ENCODE results near the gene RPUSD4. TPM values are rescaled to one million over a fixed set of nuclear protein-coding genes. Genes with fewer than 3 reads are reported as not detected.

Gene RPUSD4
- total RNA-seq, 4 donors from 2014 or later, result 11.1 to 20.3 (median 12.6) TPM

DNA sequence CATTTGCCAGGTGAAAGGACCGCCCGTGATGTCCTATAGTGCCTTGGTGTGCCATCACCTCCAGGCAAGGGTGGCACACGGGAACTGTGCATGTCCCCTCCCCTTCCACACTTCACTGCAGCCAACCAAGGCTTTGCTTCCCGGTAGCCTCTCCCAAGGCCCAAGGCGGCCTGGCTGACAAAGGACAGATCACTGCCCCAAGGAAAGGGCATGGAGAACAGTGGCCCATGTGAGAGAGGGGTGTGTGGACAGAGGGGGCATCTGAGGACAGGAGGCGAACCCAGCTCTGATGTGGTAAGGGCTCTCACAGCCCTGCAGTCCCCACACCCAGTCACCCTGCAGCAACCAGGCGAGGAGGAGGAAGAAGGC lies 50.4 kb downstream of the RPUSD4 start:
- no peak for DNase-seq
- H3K9me3 ChIP-seq, result no peaks in the 10 kb centered on the region
- H3K27me3 ChIP-seq, result peaks cover 3% of the 10 kb centered on the region
- no peaks in the 10 kb centered on the region for H3K36me3 ChIP-seq
- in situ Hi-C loops (cut with MboI; ENCODE audit: low pct_ligation_motif_present in 1 of 4, low pct_unique_long_range_greater_than_20kb in 1 of 4, low sequenced_read_pairs in 3 of 4), result no loop called here
- 85 to 92% methylated on average over 2 to 7 of the region's 7 CpGs for WGBS, 2 donors (ENCODE audit: low coverage in 1 of 2)
- TF ChIP-seq, protein P1, sequence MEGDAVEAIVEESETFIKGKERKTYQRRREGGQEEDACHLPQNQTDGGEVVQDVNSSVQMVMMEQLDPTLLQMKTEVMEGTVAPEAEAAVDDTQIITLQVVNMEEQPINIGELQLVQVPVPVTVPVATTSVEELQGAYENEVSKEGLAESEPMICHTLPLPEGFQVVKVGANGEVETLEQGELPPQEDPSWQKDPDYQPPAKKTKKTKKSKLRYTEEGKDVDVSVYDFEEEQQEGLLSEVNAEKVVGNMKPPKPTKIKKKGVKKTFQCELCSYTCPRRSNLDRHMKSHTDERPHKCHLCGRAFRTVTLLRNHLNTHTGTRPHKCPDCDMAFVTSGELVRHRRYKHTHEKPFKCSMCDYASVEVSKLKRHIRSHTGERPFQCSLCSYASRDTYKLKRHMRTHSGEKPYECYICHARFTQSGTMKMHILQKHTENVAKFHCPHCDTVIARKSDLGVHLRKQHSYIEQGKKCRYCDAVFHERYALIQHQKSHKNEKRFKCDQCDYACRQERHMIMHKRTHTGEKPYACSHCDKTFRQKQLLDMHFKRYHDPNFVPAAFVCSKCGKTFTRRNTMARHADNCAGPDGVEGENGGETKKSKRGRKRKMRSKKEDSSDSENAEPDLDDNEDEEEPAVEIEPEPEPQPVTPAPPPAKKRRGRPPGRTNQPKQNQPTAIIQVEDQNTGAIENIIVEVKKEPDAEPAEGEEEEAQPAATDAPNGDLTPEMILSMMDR (IDR thresholded peaks at IDR 0.05), result no peak
- TF ChIP-seq POLR2A (IDR thresholded peaks at IDR 0.05), result no peak
- no peak for TF ChIP-seq POLR2AphosphoS5 (IDR thresholded peaks at IDR 0.05)
- no peak for TF ChIP-seq EP300 (IDR thresholded peaks at IDR 0.05; ENCODE audit: low read depth)
- peaks cover 3 to 19% (median 6%) of the 10 kb centered on the region in 4 donors for H3K4me1 ChIP-seq
- intact Hi-C loops (cut with DNase I; ENCODE audit: low total_unique reads), result no loop called here
- no peak overlapping the region for H3K27ac ChIP-seq
- H3K4me3 ChIP-seq, result no peak overlapping the region

DNA sequence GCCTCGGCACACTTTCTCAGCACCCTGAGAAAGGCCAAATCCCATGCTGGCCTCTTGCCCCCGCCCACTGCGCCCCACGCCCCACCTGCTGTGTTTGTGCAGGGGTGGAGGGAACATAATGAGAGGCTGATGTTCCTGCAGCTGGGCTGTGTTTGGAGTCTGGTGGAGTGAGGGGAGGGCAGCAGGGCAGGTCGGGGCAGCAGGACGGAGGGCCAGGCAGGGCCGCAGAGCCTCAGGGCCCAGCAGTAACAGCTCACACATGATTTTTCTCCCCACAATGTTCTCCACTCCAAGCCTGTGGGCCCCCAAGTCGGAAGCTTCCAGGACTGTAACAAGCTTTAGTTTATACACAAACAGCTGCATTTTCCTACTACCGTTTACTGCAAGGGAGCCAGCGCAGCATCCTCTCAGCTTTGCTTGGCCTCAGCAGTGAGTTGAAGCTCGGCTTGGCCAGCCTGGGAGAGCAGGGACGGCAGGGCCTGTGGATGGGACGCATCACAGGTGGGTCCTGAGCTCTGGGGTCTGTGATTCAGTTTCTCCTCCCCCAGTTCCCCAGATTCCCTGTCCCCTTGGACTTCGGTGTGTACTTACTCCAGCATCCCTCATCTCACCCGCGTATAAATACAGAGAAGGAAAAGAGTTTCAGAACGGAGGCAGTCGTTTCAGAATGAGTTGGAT lies 51.0 kb downstream of the RPUSD4 start:
- TF ChIP-seq POLR2AphosphoS5 (IDR thresholded peaks at IDR 0.05) (no peak), POLR2A (IDR thresholded peaks at IDR 0.05) (no peak), EP300 (IDR thresholded peaks at IDR 0.05; ENCODE audit: low read depth) (no peak)
- TF ChIP-seq, protein P1 (IDR thresholded peaks at IDR 0.05), result no peak
- Histone ChIP-seq H3K4me1 (peaks cover 3 to 13% (median 4%) of the 10 kb centered on the region in 4 donors), H3K4me3 (no peak overlapping the region), H3K27ac (no peak overlapping the region), H3K27me3 (peaks cover 3% of the 10 kb centered on the region), H3K9me3 (no peaks in the 10 kb centered on the region), H3K36me3 (no peaks in the 10 kb centered on the region)
- WGBS, 2 donors (ENCODE audit: low coverage in 1 of 2), result 77 to 92% methylated on average over 4 to 17 of the region's 18 CpGs
- no peak for DNase-seq
- in situ Hi-C loops (cut with MboI; ENCODE audit: low pct_ligation_motif_present in 1 of 4, low pct_unique_long_range_greater_than_20kb in 1 of 4, low sequenced_read_pairs in 3 of 4), result no loop called here
- intact Hi-C loops (cut with DNase I; ENCODE audit: low total_unique reads), result no loop called here

DNA sequence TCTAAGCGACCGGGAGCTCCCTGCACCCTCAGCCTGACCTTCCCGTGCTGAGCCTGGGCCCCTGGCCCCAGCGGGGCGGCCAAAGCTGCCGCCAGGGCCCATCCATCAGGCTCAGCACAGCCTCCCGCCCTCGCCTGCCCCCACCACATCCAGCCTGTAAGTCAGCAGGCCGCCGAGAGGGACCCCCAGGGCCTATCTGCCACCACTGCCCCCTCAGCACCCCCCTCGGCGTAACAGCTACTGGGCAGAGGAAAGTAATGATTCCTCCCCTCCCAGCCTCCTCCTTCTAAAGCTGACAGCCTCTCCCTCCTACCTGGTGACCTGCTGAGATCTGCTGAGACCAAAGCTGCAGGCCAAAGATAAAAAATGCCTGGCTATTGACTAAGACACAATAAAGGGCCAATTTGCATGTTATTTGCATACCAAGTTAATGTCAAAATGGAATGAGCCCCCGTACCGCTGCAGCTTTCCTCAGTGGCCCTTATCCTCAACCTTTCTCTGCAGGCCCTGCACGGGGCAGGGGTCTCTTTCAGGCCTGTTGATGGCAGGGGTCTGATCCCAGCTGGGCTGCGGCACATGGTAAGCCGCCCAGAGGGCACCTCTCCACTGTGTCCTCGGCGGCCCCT lies 51.6 kb downstream of the RPUSD4 start:
- intact Hi-C loops (cut with DNase I; ENCODE audit: low total_unique reads) (no loop called here), in situ Hi-C loops (cut with MboI; ENCODE audit: low pct_ligation_motif_present in 1 of 4, low pct_unique_long_range_greater_than_20kb in 1 of 4, low sequenced_read_pairs in 3 of 4) (no loop called here)
- Histone ChIP-seq H3K36me3 (no peaks in the 10 kb centered on the region), H3K4me1 (peaks cover 0 to 10% (median 2%) of the 10 kb centered on the region in 4 donors), H3K4me3 (no peak overlapping the region), H3K9me3 (no peaks in the 10 kb centered on the region), H3K27me3 (peaks cover 3% of the 10 kb centered on the region), H3K27ac (no peak overlapping the region)
- no peak for DNase-seq
- TF ChIP-seq, protein P1 (IDR thresholded peaks at IDR 0.05), result no peak
- TF ChIP-seq POLR2A (IDR thresholded peaks at IDR 0.05), result no peak
- TF ChIP-seq EP300 (IDR thresholded peaks at IDR 0.05; ENCODE audit: low read depth), result no peak
- no peak for TF ChIP-seq POLR2AphosphoS5 (IDR thresholded peaks at IDR 0.05)
- 85 to 93% methylated on average over 5 to 18 of the region's 19 CpGs for WGBS, 2 donors (ENCODE audit: low coverage in 1 of 2)

DNA sequence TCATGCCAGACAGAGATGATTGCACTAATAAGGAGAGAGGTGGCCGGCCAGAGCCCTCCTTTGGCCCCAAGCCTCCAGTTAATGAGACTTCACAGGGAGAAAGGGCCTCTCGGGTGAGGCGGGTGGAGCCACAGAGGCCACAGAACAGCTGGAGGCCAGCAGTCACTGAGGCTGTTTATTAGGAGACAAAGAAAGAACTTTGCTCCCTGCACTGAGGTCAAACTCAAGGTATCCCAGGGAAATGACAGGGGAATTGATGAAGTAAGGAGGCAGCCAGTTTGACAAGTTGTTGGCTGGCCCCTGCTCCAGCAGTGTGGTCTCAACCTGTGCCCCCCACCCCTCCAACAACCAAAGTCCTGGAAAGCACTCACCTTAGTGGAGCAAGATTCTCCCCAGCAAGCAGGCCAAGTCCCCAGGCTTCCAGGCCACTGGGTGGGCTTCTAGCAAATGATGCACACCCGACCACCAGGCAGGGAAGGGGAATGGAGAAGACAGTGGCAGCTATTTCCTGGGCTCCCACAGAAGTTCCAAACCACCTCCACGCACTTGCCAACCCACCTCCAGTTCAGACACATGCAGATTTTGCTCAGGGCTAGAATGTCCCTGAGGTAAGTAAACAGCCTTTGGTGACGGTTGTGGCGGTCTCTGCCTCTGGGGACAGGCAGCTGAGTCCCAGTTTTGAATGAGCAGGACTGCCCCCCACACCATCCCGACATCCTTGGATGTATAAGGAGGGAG lies 53.2 kb downstream of the RPUSD4 start:
- Histone ChIP-seq H3K27ac (no peak overlapping the region), H3K27me3 (no peaks in the 10 kb centered on the region), H3K4me3 (no peak overlapping the region), H3K9me3 (no peaks in the 10 kb centered on the region), H3K4me1 (peaks cover 0 to 13% (median 6%) of the 10 kb centered on the region in 4 donors), H3K36me3 (no peaks in the 10 kb centered on the region)
- no peak for DNase-seq
- in situ Hi-C loops (cut with MboI; ENCODE audit: low pct_ligation_motif_present in 1 of 4, low pct_unique_long_range_greater_than_20kb in 1 of 4, low sequenced_read_pairs in 3 of 4), result no loop called here
- TF ChIP-seq POLR2A (IDR thresholded peaks at IDR 0.05), result no peak
- no peak for TF ChIP-seq EP300 (IDR thresholded peaks at IDR 0.05; ENCODE audit: low read depth)
- TF ChIP-seq, protein P1 (IDR thresholded peaks at IDR 0.05), result no peak
- no peak for TF ChIP-seq POLR2AphosphoS5 (IDR thresholded peaks at IDR 0.05)
- intact Hi-C loops (cut with DNase I; ENCODE audit: low total_unique reads), result no loop called here
- 81 to 92% methylated on average over 2 to 8 of the region's 8 CpGs for WGBS, 2 donors (ENCODE audit: low coverage in 1 of 2)

Data from transverse colon (tissue), 4 donors.